Measurements from ENCODE around the gene CDH4.

The CDH4 gene

GRCh38 chr20:61749406-61750075, 497.5 kb downstream of the CDH4 start:
- no peak for DNase-seq (ENCODE audit: low spot score)

GRCh38 chr20:61750093-61750492, 498.0 kb downstream of the CDH4 start:
- Mint-ChIP-seq H3K9me3 (no peaks in the 10 kb centered on the region), H3K36me3 (ENCODE audit: low read depth) (no peaks in the 10 kb centered on the region), H3K4me1 (ENCODE audit: low read depth) (no peaks in the 10 kb centered on the region), H3K4me3 (no peak overlapping the region), H3K27ac (no peak overlapping the region), H3K27me3 (ENCODE audit: low read depth) (peaks cover 2% of the 10 kb centered on the region)
- no peak for DNase-seq (ENCODE audit: low spot score)

More at GRCh38 chr20:61749406-61750075, 497.5 kb downstream of the CDH4 start:
- peaks cover 2% of the 10 kb centered on the region for H3K27me3 Mint-ChIP-seq (ENCODE audit: low read depth)
- H3K4me1 Mint-ChIP-seq (ENCODE audit: low read depth), result no peaks in the 10 kb centered on the region
- H3K9me3 Mint-ChIP-seq, result no peaks in the 10 kb centered on the region
- no peak overlapping the region for H3K27ac Mint-ChIP-seq
- H3K4me3 Mint-ChIP-seq, result no peak overlapping the region
- H3K36me3 Mint-ChIP-seq (ENCODE audit: low read depth), result no peaks in the 10 kb centered on the region

- no peaks in the 10 kb centered on the region for H3K36me3 Mint-ChIP-seq (ENCODE audit: low read depth)
- H3K4me3 Mint-ChIP-seq, result no peak overlapping the region
- no peaks in the 10 kb centered on the region for H3K4me1 Mint-ChIP-seq (ENCODE audit: low read depth)
- H3K9me3 Mint-ChIP-seq, result no peaks in the 10 kb centered on the region
- no peak overlapping the region for H3K27ac Mint-ChIP-seq
- H3K27me3 Mint-ChIP-seq (ENCODE audit: low read depth), result peaks cover under 1% of the 10 kb centered on the region
- DNase-seq (ENCODE audit: low spot score), result no peak
Observed at GRCh38 chr20:61752576-61752975, 500.5 kb downstream of the CDH4 start.

- H3K36me3 Mint-ChIP-seq (ENCODE audit: low read depth), result no peaks in the 10 kb centered on the region
- no peak overlapping the region for H3K27ac Mint-ChIP-seq
- DNase-seq (ENCODE audit: low spot score), result no peak
Observed at GRCh38 chr20:61753316-61753942, 501.4 kb downstream of the CDH4 start.

GRCh38 chr20:61753987-61754956, 502.2 kb downstream of the CDH4 start:
- no peak overlapping the region for H3K27ac Mint-ChIP-seq
- no peaks in the 10 kb centered on the region for H3K9me3 Mint-ChIP-seq
- no peaks in the 10 kb centered on the region for H3K4me1 Mint-ChIP-seq (ENCODE audit: low read depth)
- no peak overlapping the region for H3K4me3 Mint-ChIP-seq
- no peak for DNase-seq (ENCODE audit: low spot score)
- no peaks in the 10 kb centered on the region for H3K36me3 Mint-ChIP-seq (ENCODE audit: low read depth)
- H3K27me3 Mint-ChIP-seq (ENCODE audit: low read depth), result no peaks in the 10 kb centered on the region

More at GRCh38 chr20:61753316-61753942, 501.4 kb downstream of the CDH4 start:
- Mint-ChIP-seq H3K27me3 (ENCODE audit: low read depth) (no peaks in the 10 kb centered on the region), H3K9me3 (no peaks in the 10 kb centered on the region), H3K4me1 (ENCODE audit: low read depth) (no peaks in the 10 kb centered on the region), H3K4me3 (no peak overlapping the region)

- DNase-seq (ENCODE audit: low spot score), result no peak
- H3K36me3 Mint-ChIP-seq (ENCODE audit: low read depth), result no peaks in the 10 kb centered on the region
- no peak overlapping the region for H3K4me3 Mint-ChIP-seq
- H3K27ac Mint-ChIP-seq, result no peak overlapping the region
- H3K4me1 Mint-ChIP-seq (ENCODE audit: low read depth), result no peaks in the 10 kb centered on the region
- no peaks in the 10 kb centered on the region for H3K9me3 Mint-ChIP-seq
- H3K27me3 Mint-ChIP-seq (ENCODE audit: low read depth), result no peaks in the 10 kb centered on the region
Observed at GRCh38 chr20:61754976-61755778, 503.1 kb downstream of the CDH4 start.

GRCh38 chr20:61755971-61756845, 504.1 kb downstream of the CDH4 start:
- Mint-ChIP-seq H3K4me1 (ENCODE audit: low read depth) (no peaks in the 10 kb centered on the region), H3K36me3 (ENCODE audit: low read depth) (no peaks in the 10 kb centered on the region), H3K9me3 (no peaks in the 10 kb centered on the region), H3K4me3 (no peak overlapping the region), H3K27me3 (ENCODE audit: low read depth) (no peaks in the 10 kb centered on the region), H3K27ac (no peak overlapping the region)
- DNase-seq (ENCODE audit: low spot score), result no peak

- Mint-ChIP-seq H3K27me3 (ENCODE audit: low read depth) (no peaks in the 10 kb centered on the region), H3K36me3 (ENCODE audit: low read depth) (no peaks in the 10 kb centered on the region), H3K9me3 (no peaks in the 10 kb centered on the region), H3K4me3 (no peak overlapping the region), H3K27ac (no peak overlapping the region), H3K4me1 (ENCODE audit: low read depth) (no peaks in the 10 kb centered on the region)
- no peak for DNase-seq (ENCODE audit: low spot score)
Observed at GRCh38 chr20:61756966-61757677, 505.1 kb downstream of the CDH4 start.

GRCh38 chr20:61757678-61758563, 505.9 kb downstream of the CDH4 start:
- no peaks in the 10 kb centered on the region for H3K4me1 Mint-ChIP-seq (ENCODE audit: low read depth)
- H3K27ac Mint-ChIP-seq, result no peak overlapping the region
- no peak overlapping the region for H3K4me3 Mint-ChIP-seq
- no peak for DNase-seq (ENCODE audit: low spot score)
- H3K9me3 Mint-ChIP-seq, result no peaks in the 10 kb centered on the region
- no peaks in the 10 kb centered on the region for H3K27me3 Mint-ChIP-seq (ENCODE audit: low read depth)
- H3K36me3 Mint-ChIP-seq (ENCODE audit: low read depth), result no peaks in the 10 kb centered on the region

- no peak overlapping the region for H3K27ac Mint-ChIP-seq
- no peak overlapping the region for H3K4me3 Mint-ChIP-seq
- H3K27me3 Mint-ChIP-seq (ENCODE audit: low read depth), result no peaks in the 10 kb centered on the region
Observed at GRCh38 chr20:61758564-61759200, 506.6 kb downstream of the CDH4 start.

GRCh38 chr20:61759286-61760065, 507.4 kb downstream of the CDH4 start:
- H3K36me3 Mint-ChIP-seq (ENCODE audit: low read depth), result no peaks in the 10 kb centered on the region
- no peaks in the 10 kb centered on the region for H3K4me1 Mint-ChIP-seq (ENCODE audit: low read depth)
- no peaks in the 10 kb centered on the region for H3K9me3 Mint-ChIP-seq
- DNase-seq (ENCODE audit: low spot score), result no peak
- no peak overlapping the region for H3K27ac Mint-ChIP-seq
- no peaks in the 10 kb centered on the region for H3K27me3 Mint-ChIP-seq (ENCODE audit: low read depth)
- no peak overlapping the region for H3K4me3 Mint-ChIP-seq

More at GRCh38 chr20:61758564-61759200, 506.6 kb downstream of the CDH4 start:
- Mint-ChIP-seq H3K9me3 (no peaks in the 10 kb centered on the region), H3K4me1 (ENCODE audit: low read depth) (no peaks in the 10 kb centered on the region), H3K36me3 (ENCODE audit: low read depth) (no peaks in the 10 kb centered on the region)
- no peak for DNase-seq (ENCODE audit: low spot score)
